OCI-LY1 (cell line): ENCODE results near the gene TXNDC2.

ENCODE experiments used
- CTCF ChIP-seq: fragments of 200-600 bp; sonication (generic), shearing (Covaris generic); IDR thresholded peaks from 2 replicates; pipeline ENCODE4 v1.5.1; 2017; ENCODE audit warnings: mild to moderate bottlenecking, antibody characterized with exemption, low read length, moderate library complexity, mixed read lengths
- EZH2 ChIP-seq: fragments of 200-600 bp; sonication (generic), shearing (Covaris generic); IDR thresholded peaks from 2 replicates; pipeline ENCODE4 v1.8.0; 2017; ENCODE audit warnings: borderline replicate concordance, mixed run types, mild to moderate bottlenecking, antibody characterized with exemption, low read length, moderate library complexity, mixed read lengths

GRCh38 chr18:9878783-9879242 is 7.0 kb upstream of the TXNDC2 start:
- TF ChIP-seq CTCF (no peak), EZH2 (no peak)
